GM12873 (cell line): ENCODE data around the gene DEPDC1.

Source experiments
- CTCF ChIP-seq: IDR thresholded peaks from 2 replicates; pipeline ENCODE4 v1.5.1; 2012; ENCODE audit warnings: low read depth, mild to moderate bottlenecking, moderate library complexity, low read length, control low read depth; ENCODE audit not compliant: insufficient read depth; ENCODE audit errors: missing control alignments

DEPDC1 gene

GRCh38 chr1:68496680-68497357 lies at the start of gene DEPDC1:
Gene DEPDC1, minus strand, starts transcription at chr1:68497082. Its CDS starts 83 bp downstream, at chr1:68496999.
- no peak for TF ChIP-seq CTCF

- TF ChIP-seq CTCF: no peak
These were observed 47.8 kb upstream of the DEPDC1 start for GRCh38 chr1:68544651-68545050.

GRCh38 chr1:68542586-68542985 lies 45.7 kb upstream of the DEPDC1 start:
- no peak for TF ChIP-seq CTCF

- no peak for TF ChIP-seq CTCF
These were observed 42.1 kb upstream of the DEPDC1 start for GRCh38 chr1:68538941-68539340.

- TF ChIP-seq CTCF: no peak
These were observed 31.4 kb upstream of the DEPDC1 start for GRCh38 chr1:68528243-68528642.

- TF ChIP-seq CTCF: no peak
These were observed 28.9 kb upstream of the DEPDC1 start for GRCh38 chr1:68525781-68526180.

GRCh38 chr1:68521286-68521685 lies 24.4 kb upstream of the DEPDC1 start:
- no peak for TF ChIP-seq CTCF
